GM18861 (cell line): ENCODE data around the gene SHISAL2B.
"Not testable (repeated sequence)": the region's sequence is repeated elsewhere in the genome, so short reads cannot be mapped to it uniquely, and the experiment has no call there.

Source experiments
- ATAC-seq: cut with Tn5 transposase; IDR thresholded peaks from one replicate; pipeline ENCODE4 v1.9.1; 2021; ENCODE audit not compliant: unreplicated experiment

The SHISAL2B gene

DNA sequence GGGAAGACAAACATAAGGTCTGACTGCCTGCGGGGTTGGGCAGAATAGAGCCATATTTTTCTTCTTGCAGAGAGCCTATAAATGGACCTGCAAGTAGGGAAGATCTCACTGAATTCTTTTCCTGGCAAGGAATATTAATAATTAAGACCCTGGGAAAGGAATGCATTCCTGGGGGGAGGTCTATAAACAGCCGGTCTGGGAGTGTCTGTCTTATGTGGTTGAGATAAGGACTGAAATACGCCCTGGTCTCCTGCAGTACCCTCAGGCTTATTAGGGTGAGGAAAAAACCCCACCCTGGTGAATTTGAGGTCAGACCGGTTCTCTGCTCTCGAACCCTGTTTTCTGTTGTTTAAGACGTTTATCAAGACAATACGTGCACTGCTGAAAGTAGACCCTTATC is 6.1 kb downstream of the SHISAL2B start:
- ATAC-seq: not testable (repeated sequence)

DNA sequence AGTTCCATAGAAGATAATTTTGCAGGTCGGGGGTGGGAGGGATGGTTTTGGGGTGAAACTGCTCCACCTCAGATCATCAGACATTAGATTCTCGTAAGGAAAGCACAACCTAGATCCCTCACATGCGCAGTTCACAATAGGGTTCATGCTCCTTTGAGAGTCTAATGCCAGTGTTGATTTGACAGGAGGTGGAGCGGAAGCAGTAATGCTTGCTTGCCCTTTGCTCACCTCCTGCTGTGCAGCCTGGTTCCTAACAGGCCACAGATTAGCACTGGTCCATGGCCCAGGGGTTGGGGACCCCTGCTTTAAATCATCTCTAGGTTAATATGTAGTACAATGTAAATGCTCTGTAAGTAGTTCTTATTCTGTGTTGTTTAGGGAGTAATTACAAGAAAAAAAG is 10.5 kb downstream of the SHISAL2B start:
- no peak for ATAC-seq

DNA sequence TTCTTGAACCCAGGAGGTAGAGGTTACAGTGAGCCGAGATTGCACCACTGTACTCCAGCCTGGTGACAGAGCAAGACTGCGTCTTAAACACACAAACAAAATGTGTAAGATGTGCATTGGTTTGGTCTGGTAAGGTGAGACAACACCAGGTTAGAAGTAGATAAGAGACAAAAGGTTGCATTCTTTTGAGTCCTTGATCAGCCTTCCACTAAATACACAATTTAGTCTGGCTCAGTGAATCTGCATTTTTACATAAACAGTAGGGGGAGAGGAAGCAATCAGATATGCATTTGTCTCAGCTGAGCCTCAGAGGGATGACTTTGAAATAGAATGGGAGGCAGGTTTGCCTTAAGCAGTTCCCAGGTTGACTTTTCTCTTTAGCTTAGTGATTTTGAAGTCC is 15.8 kb downstream of the SHISAL2B start:
- not testable (repeated sequence) for ATAC-seq

DNA sequence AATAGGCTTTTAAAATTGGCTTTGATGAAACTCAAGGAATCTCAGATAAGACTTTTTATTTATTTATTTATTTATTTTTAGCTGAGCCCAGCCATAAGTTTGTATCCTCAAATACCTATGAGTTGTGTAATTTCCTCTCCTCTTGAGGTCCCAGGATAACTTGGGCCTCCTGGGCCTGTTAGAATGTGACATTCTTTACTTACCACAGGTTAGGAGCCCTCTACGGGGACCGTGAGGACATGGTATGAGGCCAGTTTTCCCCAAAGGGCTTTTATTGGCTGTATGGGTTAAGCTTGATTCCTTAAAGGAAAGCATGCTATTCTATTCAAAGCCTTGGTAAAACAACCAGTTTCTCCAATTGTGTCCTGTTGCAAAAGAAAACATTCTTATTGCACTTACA is 16.9 kb downstream of the SHISAL2B start:
- ATAC-seq: no peak

DNA sequence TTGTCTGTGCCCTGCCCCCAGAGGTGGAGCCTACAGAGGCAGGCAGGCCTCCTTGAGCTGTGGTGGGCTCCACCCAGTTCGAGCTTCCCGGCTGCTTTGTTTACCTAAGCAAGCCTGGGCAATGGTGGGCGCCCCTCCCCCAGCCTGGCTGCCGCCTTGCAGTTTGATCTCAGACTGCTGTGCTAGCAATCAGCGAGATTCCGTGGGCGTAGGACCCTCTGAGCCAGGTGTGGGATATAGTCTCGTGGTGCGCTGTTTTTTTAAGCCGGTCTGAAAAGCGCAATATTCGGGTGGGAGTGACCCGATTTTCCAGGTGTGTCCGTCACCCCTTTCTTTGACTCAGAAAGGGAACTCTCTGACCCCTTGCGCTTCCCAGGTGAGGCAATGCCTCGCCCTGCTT is 24.2 kb downstream of the SHISAL2B start:
- not testable (repeated sequence) for ATAC-seq

DNA sequence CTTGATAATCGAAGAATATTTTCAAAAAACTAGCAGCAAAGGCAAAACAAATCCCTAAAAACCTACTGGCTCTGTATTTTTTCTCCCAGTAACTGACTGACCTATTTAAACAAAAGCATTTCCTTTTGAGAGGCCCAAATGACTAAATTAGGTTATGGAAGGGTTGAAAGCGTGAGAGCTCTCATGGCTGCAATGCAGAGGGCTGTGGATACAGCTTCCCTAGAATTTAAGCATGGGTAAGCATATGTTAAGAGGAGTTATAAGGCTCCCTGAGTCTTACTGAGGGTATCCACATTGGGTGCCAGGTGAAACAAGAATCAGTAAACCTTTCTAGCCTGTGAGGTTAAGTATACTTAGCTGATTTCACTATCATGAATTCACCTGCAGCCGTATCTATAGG is 32.3 kb downstream of the SHISAL2B start:
- ATAC-seq: no peak

DNA sequence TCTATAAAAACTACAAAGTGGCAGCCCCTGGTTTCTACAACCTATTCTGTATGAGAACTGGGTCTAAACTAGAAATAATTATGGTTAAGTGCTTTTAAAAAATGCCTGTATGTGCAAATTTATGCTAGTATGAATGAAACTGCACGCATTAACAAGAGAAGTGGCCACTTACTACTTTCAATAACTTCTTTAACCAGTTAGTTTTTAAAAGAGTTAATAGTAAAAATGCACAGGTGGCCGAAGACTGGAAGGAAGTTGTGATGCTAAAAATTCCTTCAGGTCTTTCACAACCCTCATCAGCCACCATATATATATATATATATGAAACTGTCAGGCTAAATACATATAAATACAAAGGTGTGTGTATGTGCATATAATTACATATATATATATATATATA is 36.8 kb downstream of the SHISAL2B start:
- ATAC-seq: no peak

DNA sequence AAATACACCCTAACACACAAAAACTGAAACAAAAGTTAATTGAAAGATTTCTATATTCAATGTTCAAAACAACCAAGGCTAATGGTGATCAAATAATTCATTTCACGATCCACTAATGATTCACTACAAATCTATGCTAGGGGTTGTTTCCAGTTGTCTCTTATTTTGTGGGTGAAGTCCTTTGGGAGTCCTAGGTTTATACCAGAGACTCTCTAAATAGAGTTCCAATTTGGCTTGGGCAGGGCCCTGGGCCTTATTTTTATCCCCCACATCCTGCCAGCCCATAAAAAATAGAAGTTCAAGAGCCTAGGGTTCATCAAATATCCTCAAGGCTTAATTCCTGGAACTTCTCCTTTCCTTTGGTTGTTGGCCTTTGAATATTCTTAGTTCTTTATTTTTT is 52.1 kb downstream of the SHISAL2B start:
- no peak for ATAC-seq

DNA sequence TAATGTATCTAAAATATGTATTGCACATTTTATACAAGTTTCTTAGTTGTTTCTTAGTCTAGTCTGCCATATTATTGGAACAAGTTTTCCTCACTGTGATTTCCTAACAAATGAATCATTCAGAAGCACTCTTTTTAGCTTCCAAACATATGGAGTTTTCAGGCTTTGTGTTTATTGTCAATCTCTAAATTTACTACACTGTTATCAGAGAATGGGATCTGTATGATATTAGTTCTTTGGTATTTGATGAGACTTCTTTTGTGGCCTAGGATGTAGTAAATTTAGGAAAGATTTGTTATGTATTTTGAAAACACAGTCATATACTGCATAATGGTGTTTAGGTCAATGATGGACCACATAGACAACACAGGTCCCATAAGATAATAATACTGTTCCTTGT is 52.5 kb downstream of the SHISAL2B start:
- no peak for ATAC-seq

DNA sequence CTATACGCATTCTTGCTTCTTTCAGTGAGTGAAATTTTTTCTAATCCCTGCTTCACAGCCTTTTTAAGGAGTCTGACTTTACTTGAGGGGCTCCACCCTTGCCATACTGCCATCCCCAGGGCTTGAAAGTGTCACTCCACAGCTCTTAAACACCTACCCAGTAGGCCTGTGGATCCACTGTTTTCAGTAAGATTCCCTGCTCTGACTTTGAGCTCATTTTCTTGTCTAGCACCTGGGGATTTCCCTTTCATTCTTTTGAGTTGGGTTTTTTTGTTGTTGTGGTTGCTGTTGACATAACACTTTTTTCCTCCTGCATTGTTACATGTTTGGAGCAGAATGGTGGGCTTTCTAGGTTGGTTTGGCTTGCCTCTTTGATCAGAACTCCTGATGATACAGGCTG is 54.6 kb downstream of the SHISAL2B start:
- ATAC-seq: no peak

DNA sequence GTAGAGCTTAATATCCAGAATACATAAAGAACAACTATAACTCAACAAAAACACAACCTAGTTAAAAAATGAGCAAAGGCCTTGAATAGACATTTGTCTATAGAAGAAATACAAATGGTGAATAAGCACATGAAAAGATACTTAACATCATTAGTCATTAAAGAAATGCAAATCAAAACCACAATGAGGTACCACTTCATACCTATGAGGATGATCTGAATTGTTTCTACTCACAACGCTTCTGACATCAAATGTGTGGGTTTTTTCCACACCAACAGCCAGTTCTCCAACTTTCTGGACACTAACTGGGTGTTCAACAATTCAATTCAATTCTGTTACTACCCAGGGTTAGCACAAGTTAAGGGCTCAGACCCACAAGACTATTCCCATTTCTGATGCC is 56.1 kb downstream of the SHISAL2B start:
- no peak for ATAC-seq

DNA sequence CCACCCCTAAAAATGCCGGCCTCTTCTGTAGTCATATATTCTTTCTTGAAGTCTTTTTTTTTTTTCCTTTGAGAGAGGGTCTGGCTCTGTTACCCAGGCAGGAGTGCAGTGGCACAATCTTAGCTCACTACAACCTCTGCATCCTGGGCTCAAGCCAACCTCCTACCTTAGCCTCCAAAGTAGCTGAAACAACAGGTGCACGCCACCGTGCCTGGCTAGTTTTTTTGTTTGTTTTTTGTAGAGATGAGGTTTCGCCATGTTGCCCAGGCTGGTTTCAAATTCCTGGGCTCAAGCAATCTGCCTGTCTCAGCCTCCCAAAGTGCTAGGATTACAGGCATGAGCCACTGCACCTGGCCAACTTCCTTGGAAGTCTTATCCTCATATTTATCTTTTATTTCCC is 59.1 kb downstream of the SHISAL2B start:
- no peak for ATAC-seq

DNA sequence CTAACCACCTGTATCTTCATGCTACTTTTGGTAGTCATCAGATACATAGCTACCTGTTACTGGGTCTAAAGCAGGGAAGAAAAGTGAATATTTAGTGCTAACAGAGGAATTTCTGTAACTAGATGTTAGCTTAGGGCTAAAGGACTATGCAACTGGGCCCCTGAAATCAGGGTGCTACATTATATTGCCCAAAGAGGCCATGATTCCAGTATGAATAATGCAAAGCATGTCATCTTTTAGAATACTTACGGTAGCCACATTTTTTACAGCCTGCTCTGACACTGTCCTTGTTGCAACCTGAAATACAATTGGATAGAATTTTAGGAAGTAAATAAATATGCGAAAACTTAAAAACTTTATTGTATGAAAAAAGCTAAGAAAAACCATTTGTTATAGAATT is 63.8 kb downstream of the SHISAL2B start:
- no peak for ATAC-seq

DNA sequence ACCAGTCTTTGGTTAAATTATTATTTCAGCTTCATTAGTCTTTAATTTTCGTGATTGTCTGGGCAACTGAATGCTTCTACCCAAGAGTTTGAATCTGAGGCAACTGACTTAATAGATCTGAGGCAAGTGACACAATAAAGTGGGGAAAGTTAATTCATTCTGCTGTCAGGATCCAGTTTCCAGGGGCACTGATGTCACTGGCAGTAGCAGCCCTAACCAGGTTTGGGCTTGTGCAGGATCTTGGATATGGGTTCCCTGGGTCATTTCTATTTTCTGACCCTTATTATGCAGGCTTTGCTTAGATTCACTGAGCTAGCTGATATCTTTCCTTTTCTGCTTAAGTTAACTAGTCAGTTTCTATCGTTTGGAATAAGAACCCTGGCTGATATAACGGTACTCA is 68.6 kb downstream of the SHISAL2B start:
- ATAC-seq: no peak

DNA sequence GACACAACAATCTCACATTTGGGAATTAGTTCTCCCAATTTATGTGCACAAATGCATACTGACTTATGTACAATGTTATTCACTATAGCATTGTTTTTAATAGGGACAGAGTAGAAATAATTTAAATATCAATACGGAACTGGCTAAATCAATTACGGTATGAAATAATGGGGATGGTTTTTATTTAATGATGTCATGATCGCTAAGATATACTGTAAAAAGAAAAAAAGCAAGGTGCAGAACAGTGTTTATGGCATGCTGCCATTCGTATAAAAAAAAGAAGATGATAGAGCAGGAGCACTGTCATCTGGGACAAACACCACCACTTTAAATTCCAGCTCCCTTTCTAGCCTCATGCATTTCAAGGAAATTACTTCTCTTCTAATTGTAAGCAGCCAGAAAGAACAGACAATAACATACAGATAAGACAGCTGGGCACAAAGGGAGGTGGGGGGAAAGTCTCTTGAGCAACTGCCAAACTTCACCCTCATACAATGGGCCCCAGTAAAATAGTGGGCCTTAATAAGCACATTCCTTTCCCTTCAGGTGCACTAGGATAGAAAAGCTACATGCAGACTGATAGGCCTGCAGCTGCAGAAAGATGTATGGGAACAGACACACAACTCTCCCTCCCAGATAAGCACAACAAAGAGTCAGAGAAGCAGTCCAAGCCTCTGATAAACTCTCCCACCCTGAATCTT is 69.8 kb downstream of the SHISAL2B start:
- ATAC-seq: no peak

DNA sequence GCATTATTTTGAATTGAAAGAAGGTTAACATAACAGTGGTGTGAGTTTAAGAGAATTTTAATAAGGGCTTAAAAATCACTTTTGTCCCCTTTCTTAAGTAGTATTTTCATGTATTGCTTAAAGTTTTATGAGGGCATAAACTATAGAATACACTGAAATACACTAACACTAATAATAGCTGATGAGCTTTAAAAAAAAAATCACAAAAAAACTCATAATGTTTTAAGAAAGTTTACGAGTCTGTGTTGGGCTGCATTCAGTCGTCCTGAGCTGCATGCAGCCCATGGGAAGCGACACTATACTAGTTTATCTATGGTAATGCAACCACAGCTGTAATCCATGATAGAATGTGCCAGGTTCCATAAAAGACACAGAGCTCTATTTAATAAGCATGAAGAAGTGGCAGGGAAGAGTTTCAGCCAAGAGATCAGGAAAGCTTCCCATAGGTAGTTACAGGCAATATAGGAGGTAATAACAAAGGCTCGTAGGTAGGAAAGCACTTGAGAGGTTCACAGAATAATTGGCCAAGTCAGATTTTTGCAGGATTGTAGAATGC is 73.7 kb downstream of the SHISAL2B start:
- no peak for ATAC-seq

DNA sequence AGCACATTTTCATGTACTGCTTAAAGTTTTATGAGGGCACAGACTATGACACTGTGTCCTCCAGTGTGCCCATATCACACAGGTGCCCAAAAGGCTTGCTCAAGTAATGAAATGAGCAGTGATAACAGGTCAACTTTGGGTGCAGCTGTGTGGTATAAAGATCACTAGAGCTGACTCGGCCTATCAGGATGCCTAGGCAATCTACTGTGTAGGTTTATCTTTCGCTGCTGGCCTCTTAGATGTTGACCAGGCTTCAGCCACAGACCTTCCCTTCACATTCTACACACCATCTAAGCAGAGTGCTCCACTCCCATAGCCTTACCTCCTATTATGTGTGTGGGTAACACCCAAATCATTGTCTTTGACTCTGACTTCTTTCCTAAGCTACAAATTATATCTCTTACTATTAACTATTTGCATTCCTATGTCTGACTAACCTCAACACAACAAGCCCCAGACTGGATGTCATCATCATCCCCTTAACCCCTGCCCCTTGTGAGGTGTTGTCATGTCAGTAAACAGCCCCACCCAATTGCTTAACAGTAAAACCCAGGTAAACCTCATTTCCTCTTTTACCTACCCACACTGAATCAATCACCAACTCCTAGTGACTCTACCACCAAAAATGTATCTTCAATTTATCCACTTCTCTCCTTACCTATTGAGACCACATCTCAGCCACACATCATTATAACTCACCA is 75.7 kb downstream of the SHISAL2B start:
- ATAC-seq: no peak

DNA sequence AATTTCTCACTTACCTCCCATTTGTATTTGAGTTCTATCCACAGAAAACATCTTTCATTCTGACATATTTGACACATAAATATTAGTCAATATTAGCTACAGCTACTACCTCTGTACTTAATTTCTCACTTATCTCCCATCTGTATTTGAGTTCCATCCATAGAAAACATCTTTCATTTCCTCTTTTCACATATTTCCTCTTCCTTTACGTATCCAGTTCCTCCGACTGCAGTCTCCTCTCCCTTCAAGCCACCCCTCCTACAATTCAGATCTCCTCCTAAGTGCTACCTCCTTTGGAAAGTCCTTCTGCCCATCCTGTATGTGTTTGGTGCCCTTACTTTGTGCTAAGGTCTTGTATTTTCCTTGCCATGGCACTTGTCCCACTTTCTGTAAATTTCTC is 76.6 kb downstream of the SHISAL2B start:
- no peak for ATAC-seq
